Measurements from ENCODE around the gene ABCA3.

Gene ABCA3

DNA sequence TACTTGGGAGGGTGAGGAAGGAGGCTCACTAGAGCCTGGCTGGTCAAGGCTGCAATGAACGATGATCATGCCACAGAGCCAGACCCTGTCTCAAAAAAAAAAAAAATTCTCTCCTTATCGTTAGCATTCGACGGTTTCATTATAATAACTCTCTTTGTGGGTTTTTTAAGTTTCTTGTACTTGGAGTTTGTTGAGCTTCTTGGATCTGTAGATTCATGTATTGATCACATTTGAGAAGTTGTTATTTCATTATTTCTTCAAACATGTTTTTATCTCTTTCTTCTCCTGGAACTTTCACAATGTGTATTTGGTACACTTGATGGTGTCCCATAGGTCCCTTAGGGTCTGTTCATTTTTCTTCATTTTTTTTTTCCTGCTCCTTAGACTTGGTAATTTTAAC is 16.8 kb upstream of the ABCA3 start:
- no peak for DNase-seq

DNA sequence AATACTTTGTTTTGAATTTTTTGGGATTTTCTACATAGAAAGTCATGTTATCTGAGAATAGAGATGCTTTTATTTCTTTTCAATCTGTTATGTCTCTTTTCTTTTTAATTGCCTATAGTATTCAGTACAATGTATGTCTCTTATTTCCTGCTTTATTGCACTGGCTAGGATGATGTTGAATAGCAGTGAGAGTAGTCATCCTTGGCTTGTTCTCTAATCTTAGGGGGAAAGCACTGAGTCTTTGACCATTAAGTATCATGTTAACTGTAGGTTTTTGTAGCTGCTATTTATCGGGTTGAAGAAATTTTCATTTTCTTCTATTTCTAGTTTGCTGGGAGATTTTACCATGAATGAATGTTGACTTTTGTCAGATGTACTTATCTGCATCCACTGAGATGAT is 10.0 kb upstream of the ABCA3 start:
- DNase-seq = no peak

DNA sequence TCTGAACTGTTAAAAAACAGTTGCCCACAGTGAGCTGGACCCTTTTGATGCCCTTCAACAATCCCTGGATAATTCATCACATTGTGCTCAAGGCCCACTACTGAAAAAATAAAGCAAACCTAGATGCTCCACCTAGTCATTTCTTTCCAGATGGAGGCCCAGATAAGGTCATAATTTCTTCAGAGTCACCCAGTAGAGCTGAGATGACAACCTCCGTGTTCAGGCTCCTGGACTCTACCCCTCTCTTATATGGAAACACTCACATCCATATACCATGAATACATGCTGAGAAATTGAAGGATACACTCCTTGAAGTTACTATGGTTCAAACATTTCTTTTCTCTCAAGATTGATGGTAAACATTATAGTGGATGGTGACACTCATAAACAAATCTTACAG is 2.7 kb upstream of the ABCA3 start:
- DNase-seq = no peak

DNA sequence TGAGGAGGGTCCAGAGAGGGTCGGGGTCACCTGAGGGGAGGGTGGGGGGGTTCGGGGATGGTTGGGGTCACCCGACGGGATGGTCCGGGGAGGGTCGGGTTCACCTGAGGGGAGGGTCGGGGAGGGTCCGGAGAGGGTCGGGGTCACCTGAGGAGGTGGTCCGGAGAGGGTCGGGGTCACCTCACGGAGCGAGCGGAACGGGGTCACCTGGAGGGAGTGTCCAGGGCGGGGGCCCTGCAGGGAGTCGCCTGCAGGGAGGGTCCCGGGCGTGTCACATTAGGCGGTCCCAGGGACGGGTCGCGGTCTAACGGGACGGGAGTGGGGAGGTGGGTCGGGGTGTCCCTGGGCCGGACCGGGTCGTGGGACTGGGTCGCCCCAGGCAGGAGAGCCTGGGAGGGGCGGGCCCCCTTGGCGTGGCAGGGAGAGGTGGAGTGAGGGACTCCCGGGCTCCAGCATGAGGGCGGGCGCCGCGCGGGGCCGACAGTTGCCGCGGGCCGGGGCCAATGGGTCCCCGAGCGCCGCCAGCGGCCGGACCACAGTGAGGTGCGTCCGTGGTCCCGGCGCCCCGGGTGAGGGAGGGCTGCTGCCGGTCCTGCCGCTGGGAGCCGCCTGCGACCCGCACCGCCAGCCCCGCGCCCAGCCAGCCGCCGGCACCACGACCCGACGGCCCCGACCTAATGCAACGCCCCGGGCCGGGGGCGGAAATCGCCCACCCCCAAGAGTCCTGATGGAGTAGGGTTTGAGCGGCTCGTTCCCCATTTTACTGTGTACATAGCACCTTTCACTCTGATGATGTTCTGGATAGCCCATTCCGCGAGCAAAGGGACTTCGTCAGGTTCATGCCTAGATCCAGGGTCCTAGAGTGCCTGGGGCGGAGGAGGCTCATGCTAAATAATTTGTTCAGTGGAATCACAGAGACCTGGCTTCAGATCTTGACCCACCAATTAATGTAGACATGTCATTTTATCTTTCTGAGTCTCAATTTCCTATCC is 1.2 kb upstream of the ABCA3 start:
- DNase-seq = peak in 3 of 58 donors; percentile 39 to 43 (median 41)

DNA sequence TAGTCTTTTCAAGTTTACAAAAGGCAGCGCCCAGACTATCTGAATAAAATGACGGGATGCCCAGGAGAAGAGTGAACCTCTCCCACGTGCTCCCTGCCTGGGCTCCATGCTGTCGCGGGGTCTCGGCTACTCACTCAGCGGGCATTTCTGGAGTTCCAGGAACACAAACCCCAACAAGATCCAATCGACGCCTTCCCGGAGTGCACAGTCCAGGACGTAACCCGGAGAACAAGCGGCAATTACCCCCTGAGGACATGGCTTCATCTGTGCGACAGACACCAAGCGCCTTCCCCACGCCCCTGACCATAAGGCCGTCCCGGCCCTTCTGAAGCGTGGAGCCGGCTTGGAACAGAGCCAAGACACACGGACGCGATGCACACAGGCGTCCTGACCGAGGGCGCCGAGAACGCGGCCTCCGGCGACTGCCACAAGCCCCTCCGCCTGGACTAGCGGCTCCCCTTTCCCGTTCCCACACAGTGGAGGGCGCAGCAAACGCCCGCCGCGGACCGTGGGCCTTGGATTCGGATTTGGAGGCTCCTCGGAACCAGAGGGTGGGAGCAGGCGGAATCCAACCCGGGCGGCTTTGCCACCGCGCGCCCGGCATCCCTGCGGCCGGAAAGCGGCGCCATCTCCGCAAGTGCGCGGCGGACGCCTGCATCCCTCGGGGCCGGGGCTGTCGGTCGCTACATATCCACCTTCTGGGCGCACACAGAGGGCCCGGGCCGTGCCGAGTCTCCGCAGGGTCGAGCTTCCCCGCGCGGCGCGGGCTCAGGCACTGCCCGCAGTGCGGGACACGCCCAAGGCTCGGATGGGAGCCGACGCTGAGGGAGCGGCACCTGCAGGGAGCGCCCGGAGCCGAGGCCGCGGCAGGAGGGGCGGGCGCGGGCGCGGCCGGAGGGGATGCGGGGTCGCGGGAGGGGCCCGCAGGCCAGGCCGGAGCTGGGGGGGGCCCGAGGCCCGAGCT is 725 bp downstream of the ABCA3 start:
- DNase-seq = peak in 54 of 58 donors; percentile 11 to 75 (median 56)

DNA sequence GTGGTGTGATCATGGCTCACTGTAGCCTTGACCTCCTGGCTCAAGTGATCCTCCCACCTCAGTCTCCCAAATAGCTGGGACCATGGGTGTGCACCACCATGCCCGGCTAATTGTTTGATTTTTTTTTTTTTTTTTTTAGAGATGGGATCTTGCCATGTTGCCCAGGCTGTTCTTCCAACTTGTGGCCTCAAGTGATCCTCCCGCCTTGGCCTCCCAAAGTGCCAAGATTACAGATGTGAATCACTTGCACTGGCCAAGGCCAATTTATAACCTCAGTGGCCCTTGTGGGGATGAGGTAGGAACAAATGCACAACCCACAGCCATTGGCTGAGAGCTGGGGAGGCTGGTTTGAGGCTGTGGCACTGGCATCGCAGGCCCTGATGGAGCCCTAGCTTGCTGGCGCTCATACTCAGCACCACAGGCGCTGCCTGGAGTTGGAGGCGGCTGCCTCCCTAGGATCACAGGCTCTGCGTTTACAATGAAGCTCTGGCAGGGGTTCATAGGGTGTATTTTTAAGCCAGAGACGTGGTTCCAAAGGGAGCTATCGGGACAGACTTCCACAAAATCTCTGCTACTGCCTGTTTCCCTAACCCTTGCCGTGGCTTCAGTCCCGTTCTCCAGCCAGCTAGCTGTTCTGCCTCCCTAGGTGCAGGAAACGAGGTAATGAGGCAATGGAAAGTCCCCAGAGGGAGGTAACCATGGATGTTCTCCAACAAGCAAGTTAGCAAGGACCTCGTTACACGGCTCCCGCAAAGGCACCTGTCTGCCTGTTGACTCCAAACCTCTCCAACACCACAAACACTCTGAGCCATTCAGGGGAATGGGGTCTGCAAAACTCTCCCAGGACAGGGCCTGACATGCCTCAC is 2.9 kb downstream of the ABCA3 start:
- no peak for DNase-seq

DNA sequence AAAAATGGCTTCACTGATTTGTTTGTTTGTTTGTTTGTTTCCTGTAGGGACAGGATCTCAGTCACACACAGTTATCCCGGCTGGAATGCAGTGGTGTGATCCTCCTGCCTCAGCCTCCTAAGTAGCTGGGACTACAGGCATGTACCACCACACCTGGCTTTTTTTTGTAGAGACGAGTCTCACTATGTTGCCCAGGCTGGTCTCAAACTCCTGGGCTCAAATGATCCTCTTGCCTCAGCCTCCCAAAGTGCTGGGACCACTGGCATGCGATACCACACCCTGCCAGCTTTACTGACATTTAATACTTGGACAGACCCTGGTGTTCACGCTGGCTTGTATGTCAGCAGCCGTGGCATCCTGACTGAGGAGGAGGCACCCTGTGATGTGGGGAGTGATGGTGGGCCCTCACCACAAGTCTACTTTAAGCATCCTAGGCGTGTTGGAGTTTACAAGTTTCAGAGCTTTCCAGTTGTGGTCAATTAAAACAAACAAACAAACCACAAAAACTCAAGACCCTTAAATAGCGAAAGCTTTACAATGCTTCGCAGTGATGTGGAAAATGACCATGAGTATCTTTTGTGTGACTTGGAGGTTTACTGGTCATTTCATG is 5.1 kb downstream of the ABCA3 start:
- DNase-seq = no peak

DNA sequence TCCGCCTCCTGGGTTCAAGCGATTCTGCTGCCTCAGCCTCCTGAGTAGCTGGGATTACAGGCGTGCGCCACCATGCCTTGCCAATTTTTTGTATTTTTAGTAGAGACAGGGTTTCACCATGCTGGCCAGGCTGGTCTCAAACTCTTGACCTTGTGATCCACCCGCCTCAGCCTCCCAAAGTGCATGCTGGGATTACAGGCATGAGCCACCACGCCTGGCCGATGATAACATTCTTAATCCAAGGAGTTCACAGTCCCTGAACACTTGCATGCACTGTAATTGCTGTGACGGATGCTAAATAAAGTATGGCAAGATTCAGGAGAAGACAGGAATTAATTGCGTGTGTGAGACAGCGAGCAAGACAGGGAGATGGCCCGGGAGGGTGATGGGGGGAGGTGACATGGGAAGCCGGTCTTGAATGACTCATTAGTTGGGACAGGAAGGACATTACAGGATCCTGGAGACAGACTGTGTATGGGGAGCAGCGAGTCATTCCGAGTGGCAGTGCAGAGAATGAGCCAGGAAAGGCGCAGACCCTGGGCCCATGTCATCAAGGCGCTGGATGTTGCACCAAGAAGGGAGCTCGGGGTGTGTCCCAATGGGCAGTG is 6.7 kb downstream of the ABCA3 start:
- DNase-seq = no peak

DNA sequence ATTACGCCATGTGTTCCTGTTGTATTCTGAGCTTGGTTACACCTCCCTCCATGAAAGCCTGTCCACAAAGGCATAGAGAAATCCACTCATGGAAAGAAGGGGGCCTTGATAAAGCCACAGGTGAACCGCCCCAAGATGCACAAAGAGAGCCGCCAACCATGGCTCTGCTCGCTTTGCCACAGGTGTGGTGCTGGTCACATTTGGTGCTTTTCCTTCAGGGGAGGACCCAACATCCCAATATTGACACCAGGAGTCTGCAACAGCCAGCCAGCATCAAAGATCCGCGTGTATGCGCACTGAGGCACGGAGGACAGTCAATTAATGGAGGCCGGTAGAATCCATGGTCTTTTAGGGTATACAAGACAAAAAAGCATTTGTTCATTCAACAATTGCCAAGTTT is 7.3 kb downstream of the ABCA3 start:
- no peak for DNase-seq

DNA sequence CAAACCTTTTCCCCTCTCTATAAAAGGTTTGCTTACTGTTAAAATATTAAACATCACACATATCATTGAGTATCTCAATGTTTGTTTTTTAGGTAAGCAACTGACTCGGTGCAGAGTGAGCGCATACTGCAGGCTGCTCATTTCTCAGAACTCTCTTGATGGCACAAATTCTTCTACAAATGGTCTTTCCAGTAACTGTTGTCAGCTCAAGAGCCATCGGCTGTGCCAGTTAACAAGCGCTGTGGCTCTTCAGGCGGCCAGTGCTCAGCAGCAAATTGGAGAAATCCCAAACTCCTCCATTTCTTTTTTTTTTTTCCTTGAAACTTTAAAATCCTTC is 8.6 kb downstream of the ABCA3 start:
- peak in 1 of 58 donors; percentile 29 for DNase-seq

DNA sequence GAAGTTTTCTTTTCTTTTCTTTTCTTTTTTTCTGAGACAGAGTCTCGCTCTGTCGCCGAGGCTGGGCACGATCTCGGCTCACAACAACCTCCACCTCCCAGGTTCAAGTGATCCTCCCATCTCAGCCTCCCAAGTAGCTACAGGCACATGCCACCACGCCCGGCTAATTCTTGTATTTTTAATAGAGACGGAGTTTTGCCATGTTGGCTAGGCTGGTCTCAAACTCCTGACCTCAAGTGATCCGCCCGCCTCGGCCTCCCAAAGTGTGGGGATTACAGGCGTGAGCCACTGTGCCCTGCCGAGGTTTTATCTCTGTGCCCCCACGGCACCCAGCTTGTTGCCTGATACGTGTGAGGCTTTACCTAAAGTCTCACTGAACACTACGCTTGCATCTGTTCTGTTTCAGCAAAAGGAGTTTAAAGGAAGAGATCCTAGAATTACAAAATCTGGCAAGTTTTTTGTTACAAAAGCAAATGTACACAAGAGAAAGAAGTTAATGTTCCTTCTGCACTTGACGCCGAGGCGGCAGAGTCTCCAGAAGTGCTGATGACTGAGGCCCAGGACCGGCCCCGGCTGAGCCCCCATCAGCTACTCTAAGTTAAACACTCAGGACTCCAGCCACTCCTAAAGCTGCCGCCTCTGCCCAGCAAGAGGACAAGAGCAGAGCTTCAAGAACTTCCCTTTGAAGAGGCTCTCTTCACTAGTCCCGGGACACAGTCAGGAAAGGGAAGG is 9.2 kb downstream of the ABCA3 start:
- no peak for DNase-seq

DNA sequence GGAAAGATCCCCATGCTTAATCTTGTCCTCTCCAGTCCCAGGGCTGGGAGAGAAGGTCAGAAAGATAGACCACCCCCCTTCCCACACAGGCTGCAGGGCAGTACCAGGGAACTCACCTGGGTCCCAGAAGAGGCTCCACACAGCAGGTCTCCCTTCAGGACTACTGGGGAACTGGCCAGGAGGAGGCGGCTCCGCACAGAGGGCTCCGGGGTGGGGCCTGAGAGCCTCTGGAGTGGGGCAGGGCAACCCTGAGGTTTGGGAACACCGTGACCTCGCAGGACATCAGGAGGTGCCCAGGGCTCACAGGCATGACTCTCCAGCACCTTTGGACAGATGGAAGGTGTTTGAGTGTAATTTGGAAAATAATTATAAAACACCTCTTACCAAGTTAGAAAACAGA is 11.0 kb downstream of the ABCA3 start:
- no peak for DNase-seq

DNA sequence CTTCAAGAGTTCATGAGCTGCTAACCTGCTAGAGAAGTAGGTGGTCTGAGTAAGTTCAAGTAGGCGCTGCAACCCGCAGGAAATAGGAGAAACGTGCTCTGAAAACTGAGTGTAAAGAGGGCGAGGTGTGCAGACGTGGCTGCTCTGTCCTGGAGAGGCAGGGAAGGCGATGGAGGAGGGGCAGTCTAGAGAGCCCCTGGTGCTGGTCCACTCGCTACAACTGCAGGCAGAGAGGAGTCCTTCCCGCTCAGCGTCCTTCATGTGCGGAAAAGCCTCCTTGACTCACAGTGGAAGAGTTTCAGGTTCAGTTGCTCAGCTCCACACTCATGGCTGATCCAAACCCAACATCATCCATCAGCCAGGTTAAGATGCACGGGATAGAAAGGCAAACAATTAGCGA is 12.1 kb downstream of the ABCA3 start:
- DNase-seq = no peak

DNA sequence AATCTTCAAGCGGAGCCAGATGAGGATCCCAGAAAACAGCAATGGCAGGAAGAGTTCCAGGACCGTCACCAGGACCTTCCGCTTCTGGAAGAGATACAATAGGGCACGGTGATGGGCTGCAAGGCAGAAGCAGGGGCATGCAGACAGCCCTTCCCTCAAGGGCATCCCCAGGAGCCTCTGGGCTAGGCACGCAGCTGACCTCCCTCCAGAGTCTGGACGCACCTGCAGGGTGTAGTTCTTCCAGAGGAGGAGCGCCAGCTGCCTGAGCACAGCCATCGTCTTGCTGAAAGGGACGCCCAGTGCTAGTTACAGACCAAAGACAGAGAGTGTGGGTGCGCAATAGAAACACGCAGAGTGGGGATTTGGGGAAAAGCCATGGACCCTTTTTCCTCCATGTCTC is 14.3 kb downstream of the ABCA3 start:
- DNase-seq = no peak

DNA sequence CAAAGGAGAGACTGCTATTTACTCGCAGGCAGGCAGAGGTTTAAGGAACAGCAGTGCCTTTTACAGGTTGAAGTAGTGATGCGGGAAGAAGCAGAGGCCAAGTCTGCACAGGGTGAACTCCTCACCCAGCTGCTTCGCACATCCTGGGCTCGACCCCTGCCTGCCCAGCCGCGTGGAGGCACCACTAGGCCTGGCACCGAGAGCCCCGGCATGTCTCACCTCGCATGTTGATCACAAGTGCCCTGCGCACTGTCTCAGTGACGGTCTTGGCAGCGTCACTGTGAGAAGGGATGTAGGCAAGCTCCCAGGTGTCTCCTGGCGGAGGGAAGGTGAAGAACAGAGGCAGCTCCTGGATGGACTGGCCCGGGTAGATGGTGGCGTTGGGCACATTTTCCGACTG is 14.7 kb downstream of the ABCA3 start:
- no peak for DNase-seq

DNA sequence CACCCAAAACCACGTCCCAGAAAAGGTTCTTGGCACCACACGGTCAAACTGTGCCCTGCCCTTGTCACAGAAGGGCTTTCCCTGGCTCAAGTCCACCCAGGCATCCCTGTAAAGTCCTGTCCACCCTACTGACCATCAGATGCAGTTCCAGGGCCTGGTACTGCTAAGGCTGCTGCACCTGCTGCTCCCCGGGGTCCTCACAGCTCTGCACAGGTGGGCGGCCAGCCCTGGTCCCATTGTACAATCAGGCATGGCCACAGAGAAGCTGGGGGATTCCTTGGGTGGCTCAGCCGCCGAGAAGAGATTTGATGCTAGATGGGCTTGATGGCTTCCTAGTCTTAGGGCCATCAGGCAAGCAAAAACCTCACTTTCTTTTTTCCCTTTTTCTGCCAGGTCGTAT is 15.3 kb downstream of the ABCA3 start:
- DNase-seq = no peak

DNA sequence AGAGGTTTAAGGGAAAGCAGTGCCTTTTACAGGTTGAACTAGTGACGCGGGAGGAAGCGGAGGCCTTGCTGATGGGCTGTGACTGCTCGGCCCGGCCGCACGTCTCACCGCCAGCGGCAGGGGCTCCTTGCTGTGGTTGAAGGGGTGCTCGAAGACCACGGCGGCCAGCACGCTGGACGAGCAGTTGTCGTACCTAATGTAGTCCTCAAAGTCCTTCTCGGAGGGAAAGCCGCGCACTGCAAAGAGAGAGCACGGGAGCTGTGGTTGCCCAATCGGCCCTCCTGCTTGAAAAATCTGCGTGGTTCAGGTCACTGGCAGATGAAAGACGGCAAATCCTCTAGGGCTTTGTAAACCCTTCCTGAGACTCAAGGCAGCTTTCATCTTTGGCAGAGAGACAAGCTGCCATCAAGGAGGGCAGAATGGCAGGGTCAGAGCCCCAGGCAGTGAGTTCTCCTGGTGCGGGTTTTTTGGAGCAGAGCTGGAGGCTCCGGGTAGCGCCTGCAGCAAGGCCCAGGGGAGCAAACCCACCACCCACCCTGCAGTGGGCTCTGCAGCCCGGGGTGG is 16.1 kb downstream of the ABCA3 start:
- DNase-seq = no peak

DNA sequence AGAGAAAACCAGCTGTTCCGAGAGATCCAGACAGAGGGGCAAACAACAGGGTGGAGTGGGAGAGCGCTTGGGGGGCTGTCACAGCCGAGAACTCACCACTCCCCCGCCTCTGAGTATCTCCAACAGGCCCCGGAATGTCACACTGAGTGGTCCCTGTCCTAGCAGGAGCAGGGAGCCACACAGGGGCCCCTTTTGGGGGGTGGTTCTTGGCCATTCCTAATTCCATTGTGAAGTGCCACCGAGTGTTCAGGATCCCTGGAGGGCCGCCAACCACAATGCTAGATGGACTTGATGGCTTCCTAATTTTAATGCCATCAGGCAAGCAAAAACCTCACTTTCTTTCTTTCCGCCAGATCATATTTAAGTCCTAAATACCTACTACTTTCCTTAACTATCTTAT is 16.8 kb downstream of the ABCA3 start:
- DNase-seq = no peak

DNA sequence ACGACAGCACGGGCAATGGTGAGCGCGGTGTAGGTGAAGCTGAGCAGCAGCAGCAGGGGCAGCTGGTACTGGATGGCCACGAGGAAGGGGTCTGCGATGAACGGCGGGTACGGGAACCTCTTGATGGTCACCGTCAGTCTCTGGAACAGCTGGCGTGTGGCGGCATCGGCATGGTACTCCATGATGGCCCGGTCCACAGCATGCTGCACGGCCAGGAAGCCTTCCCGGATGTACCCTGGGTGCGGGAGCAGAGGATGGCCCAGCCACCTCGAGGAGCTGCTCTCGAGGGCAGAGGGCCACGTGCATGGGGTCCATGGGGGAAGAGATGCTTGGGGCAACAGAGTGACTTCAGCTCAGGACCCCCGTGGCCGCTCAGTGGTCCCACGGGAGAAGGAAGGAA is 20.9 kb downstream of the ABCA3 start:
- DNase-seq = no peak

Data from anterior cingulate cortex (tissue), 58 donors.